IPS-NIHi11 (cell line): Measurements from ENCODE around the gene XDH.

ENCODE experiments used
- DNase-seq: peaks from one replicate; pipeline ENCODE4 v3.0.0; 2012; ENCODE audit warnings: mixed read lengths, low spot score

XDH gene

GRCh38 chr2:31414601-31415241 is at the start of gene XDH:
Gene XDH, minus strand, starts transcription at chr2:31414742. Its CDS starts 76 bp downstream, at chr2:31414666.
- no peak for DNase-seq

- no peak for DNase-seq
These were observed 43.1 kb upstream of the XDH start for GRCh38 chr2:31457651-31458050.

- no peak for DNase-seq
These were observed 32.3 kb upstream of the XDH start for GRCh38 chr2:31446848-31447247.

GRCh38 chr2:31442376-31442775 is 27.8 kb upstream of the XDH start:
- DNase-seq, result no peak

GRCh38 chr2:31440764-31441163 is 26.2 kb upstream of the XDH start:
- no peak for DNase-seq

GRCh38 chr2:31434911-31435310 is 20.4 kb upstream of the XDH start:
- DNase-seq, result no peak

- DNase-seq, result no peak
These were observed 19.0 kb upstream of the XDH start for GRCh38 chr2:31433541-31433940.

GRCh38 chr2:31430439-31431165 is 16.1 kb upstream of the XDH start:
- DNase-seq, result no peak

- no peak for DNase-seq
These were observed 15.4 kb upstream of the XDH start for GRCh38 chr2:31429759-31430438.

- DNase-seq, result no peak
These were observed 14.5 kb upstream of the XDH start for GRCh38 chr2:31429040-31429439.

GRCh38 chr2:31428001-31428418 is 13.5 kb upstream of the XDH start:
- DNase-seq, result peak; percentile 24

GRCh38 chr2:31426096-31426495 is 11.6 kb upstream of the XDH start:
- DNase-seq, result no peak

- no peak for DNase-seq
These were observed 7.1 kb upstream of the XDH start for GRCh38 chr2:31421634-31422033.

- no peak for DNase-seq
These were observed 6.4 kb upstream of the XDH start for GRCh38 chr2:31420936-31421335.

- DNase-seq, result no peak
These were observed 4.8 kb upstream of the XDH start for GRCh38 chr2:31419386-31419785.

GRCh38 chr2:31415421-31415820 is 879 bp upstream of the XDH start:
- DNase-seq, result no peak

- no peak for DNase-seq
These were observed 536 bp downstream of the XDH start for GRCh38 chr2:31413862-31414550.

- DNase-seq, result no peak
These were observed 1.5 kb downstream of the XDH start for GRCh38 chr2:31413025-31413424.

GRCh38 chr2:31411771-31412170 is 2.8 kb downstream of the XDH start:
- no peak for DNase-seq

GRCh38 chr2:31406593-31407385 is 7.8 kb downstream of the XDH start:
- DNase-seq, result no peak

GRCh38 chr2:31404827-31405226 is 9.7 kb downstream of the XDH start:
- DNase-seq, result no peak

- no peak for DNase-seq
These were observed 10.2 kb downstream of the XDH start for GRCh38 chr2:31404302-31404701.
